ENCODE data around the gene C8G.

- no peak for TF ChIP-seq CTCF (conservative IDR thresholded peaks at IDR 0.05; ENCODE audit: low read depth, low read length)
- no peak for TF ChIP-seq EZH2phosphoT487 (IDR thresholded peaks at IDR 0.05; ENCODE audit: borderline replicate concordance, low read length)
- no peak for TF ChIP-seq EZH2 (IDR thresholded peaks at IDR 0.05; ENCODE audit: low read length, unreplicated experiment)
Observed at GRCh38 chr9:136925414-136926153, 19.5 kb upstream of the C8G start.

Measured in PC-3 (cell line).